Mesendoderm (in vitro differentiated cells): ENCODE data around the gene TAS2R39.

Experiments used
- DNase-seq: peaks from one replicate; pipeline ENCODE4 v3.0.0; 2013
- H2AK5ac ChIP-seq: 2 replicates; pipeline ENCODE4 v1.6.1; 2013; ENCODE audit warnings: low read length, inconsistent platforms
- H2BK120ac ChIP-seq: 2 replicates; pipeline ENCODE4 v1.6.1; 2013; ENCODE audit warnings: low read depth, mild to moderate bottlenecking, low read length, moderate library complexity, mixed read lengths
- H2BK15ac ChIP-seq: replicated peaks from 2 replicates; pipeline ENCODE4 v1.6.1; 2013; ENCODE audit warnings: low read depth, mild to moderate bottlenecking, moderate library complexity
- H2BK5ac ChIP-seq: 2 replicates; pipeline ENCODE4 v1.6.1; 2013; ENCODE audit warnings: low read length, inconsistent platforms
- H3K18ac ChIP-seq: 2 replicates; pipeline ENCODE4 v1.6.1; 2013; ENCODE audit warnings: mild to moderate bottlenecking, low read length, mixed read lengths
- H3K23ac ChIP-seq: one replicate; pipeline ENCODE4 v1.6.1; 2013; ENCODE audit warnings: low read length
- H3K27ac ChIP-seq: 2 replicates; pipeline ENCODE4 v1.5.1; 2013; ENCODE audit warnings: low read depth, mild to moderate bottlenecking, inconsistent platforms, low read length, moderate library complexity
- H3K27me3 ChIP-seq: 2 replicates; pipeline ENCODE4 v1.6.1; 2013; ENCODE audit warnings: low read length, control low read depth, mild to moderate bottlenecking, inconsistent platforms; ENCODE audit not compliant: insufficient read depth, poor library complexity
- H3K36me3 ChIP-seq: 2 replicates; pipeline ENCODE4 v1.6.1; 2013; ENCODE audit warnings: low read length, inconsistent platforms; ENCODE audit not compliant: control insufficient read depth, insufficient read depth
- H3K4ac ChIP-seq: one replicate; pipeline ENCODE4 v1.6.1; 2013; ENCODE audit warnings: low read depth, mild to moderate bottlenecking, low read length, moderate library complexity
- H3K4me1 ChIP-seq: 2 replicates; pipeline ENCODE4 v1.6.1; 2013; ENCODE audit warnings: low read depth, low read length, inconsistent platforms; ENCODE audit not compliant: control insufficient read depth
- H3K4me2 ChIP-seq: 2 replicates; pipeline ENCODE4 v1.6.1; 2013; ENCODE audit warnings: low read length
- H3K4me3 ChIP-seq: 2 replicates; pipeline ENCODE4 v1.5.1; 2013; ENCODE audit warnings: mild to moderate bottlenecking, low read length
- H3K56ac ChIP-seq: one replicate; pipeline ENCODE4 v1.6.1; 2013; ENCODE audit warnings: low read length
- H3K79me1 ChIP-seq: 2 replicates; pipeline ENCODE4 v1.6.1; 2013; ENCODE audit warnings: low read length, inconsistent platforms
- H3K79me2 ChIP-seq: 2 replicates; pipeline ENCODE4 v1.6.1; 2013; ENCODE audit warnings: mild to moderate bottlenecking, low read length; ENCODE audit not compliant: control insufficient read depth, insufficient read depth
- H3K9ac ChIP-seq: 2 replicates; pipeline ENCODE4 v1.6.1; 2013; ENCODE audit warnings: low read length, inconsistent platforms
- H4K5ac ChIP-seq: one replicate; pipeline ENCODE4 v1.6.1; 2013; ENCODE audit warnings: low read length
- H4K8ac ChIP-seq: one replicate; pipeline ENCODE4 v1.6.1; 2013; ENCODE audit warnings: low read depth, mild to moderate bottlenecking, control low read depth, low read length, moderate library complexity
- WGBS: extraction: QIAGEN DNeasy Blood & Tissue Kit; methylation state at CpG from one replicate; pipeline ENCODE4 v1.1.7; 2013; ENCODE audit warnings: low lambda C conversion rate, missing lambda C conversion rate; ENCODE audit not compliant: insufficient coverage; ENCODE audit errors: extremely low coverage; 5-methylcytosine and 5-hydroxymethylcytosine counted together

TAS2R39 gene

GRCh38 chr7:143216686-143217085, 33.5 kb downstream of the TAS2R39 start:
- Histone ChIP-seq H3K4me2 (no peak overlapping the region), H3K36me3 (no peaks in the 10 kb centered on the region), H2BK5ac (no peak overlapping the region), H2AK5ac (no peak overlapping the region), H3K79me2 (no peaks in the 10 kb centered on the region), H2BK15ac (no peak overlapping the region), H2BK120ac (no peak overlapping the region), H3K23ac (no peak overlapping the region), H3K4ac (no peak overlapping the region), H3K4me1 (no peaks in the 10 kb centered on the region), H3K27me3 (no peaks in the 10 kb centered on the region), H3K79me1 (no peaks in the 10 kb centered on the region), H3K27ac (no peak overlapping the region), H3K4me3 (no peak overlapping the region), H3K18ac (no peak overlapping the region), H3K9ac (no peak overlapping the region), H4K5ac (no peak overlapping the region), H3K56ac (no peak overlapping the region), H4K8ac (no peak overlapping the region)
- no peak for DNase-seq
- no CpG with 5 or more reads among the region's 2 CpGs for WGBS

GRCh38 chr7:143217806-143218205, 34.6 kb downstream of the TAS2R39 start:
- Histone ChIP-seq H2AK5ac (no peak overlapping the region), H3K27ac (no peak overlapping the region), H3K56ac (no peak overlapping the region), H4K8ac (no peak overlapping the region), H2BK5ac (no peak overlapping the region), H3K27me3 (no peaks in the 10 kb centered on the region), H3K4ac (no peak overlapping the region), H2BK15ac (no peak overlapping the region), H4K5ac (no peak overlapping the region), H3K36me3 (no peaks in the 10 kb centered on the region), H3K18ac (no peak overlapping the region), H3K79me2 (no peaks in the 10 kb centered on the region), H2BK120ac (no peak overlapping the region), H3K4me1 (no peaks in the 10 kb centered on the region), H3K79me1 (no peaks in the 10 kb centered on the region), H3K23ac (no peak overlapping the region), H3K4me3 (no peak overlapping the region), H3K9ac (no peak overlapping the region), H3K4me2 (no peak overlapping the region)
- no CpG with 5 or more reads among the region's 2 CpGs for WGBS
- DNase-seq: no peak

- H2AK5ac ChIP-seq: no peak overlapping the region
- H4K5ac ChIP-seq: no peak overlapping the region
- H2BK120ac ChIP-seq: no peak overlapping the region
- no peaks in the 10 kb centered on the region for H3K4me1 ChIP-seq
- H3K4me2 ChIP-seq: no peak overlapping the region
- H3K9ac ChIP-seq: no peak overlapping the region
- no CpG with 5 or more reads among the region's 2 CpGs for WGBS
- no peak overlapping the region for H4K8ac ChIP-seq
- H3K4ac ChIP-seq: no peak overlapping the region
- no peak overlapping the region for H3K18ac ChIP-seq
- no peak overlapping the region for H3K23ac ChIP-seq
- no peaks in the 10 kb centered on the region for H3K79me2 ChIP-seq
- no peak overlapping the region for H3K4me3 ChIP-seq
- no peak for DNase-seq
- no peaks in the 10 kb centered on the region for H3K27me3 ChIP-seq
- H3K56ac ChIP-seq: no peak overlapping the region
- H2BK15ac ChIP-seq: no peak overlapping the region
- no peak overlapping the region for H3K27ac ChIP-seq
- no peaks in the 10 kb centered on the region for H3K36me3 ChIP-seq
- no peak overlapping the region for H2BK5ac ChIP-seq
- H3K79me1 ChIP-seq: no peaks in the 10 kb centered on the region
Observed at GRCh38 chr7:143221286-143221685, 38.1 kb downstream of the TAS2R39 start.

GRCh38 chr7:143221737-143222136, 38.5 kb downstream of the TAS2R39 start, which contains the start of gene TAS2R40:
Gene TAS2R40, plus strand, starts transcription at chr7:143222037. Its CDS starts 42 bp downstream, at chr7:143222079.
- no CpG with 5 or more reads among the region's 3 CpGs for WGBS
- no peak within 1 kb of the TSS for H3K23ac ChIP-seq

GRCh38 chr7:143222782-143223181, 39.6 kb downstream of the TAS2R39 start:
- Histone ChIP-seq H3K27ac (no peak overlapping the region), H3K79me1 (no peaks in the 10 kb centered on the region), H4K5ac (no peak overlapping the region), H2BK5ac (no peak overlapping the region), H3K27me3 (no peaks in the 10 kb centered on the region), H3K4me1 (no peaks in the 10 kb centered on the region), H3K4ac (no peak overlapping the region), H3K56ac (no peak overlapping the region), H3K9ac (no peak overlapping the region), H3K36me3 (no peaks in the 10 kb centered on the region), H3K23ac (no peak overlapping the region), H2BK120ac (no peak overlapping the region), H3K4me3 (no peak overlapping the region), H4K8ac (no peak overlapping the region), H2AK5ac (no peak overlapping the region), H3K4me2 (no peak overlapping the region), H3K79me2 (no peaks in the 10 kb centered on the region), H3K18ac (no peak overlapping the region), H2BK15ac (no peak overlapping the region)
- WGBS: no CpG with 5 or more reads among the region's 7 CpGs
- no peak for DNase-seq

More at GRCh38 chr7:143221737-143222136, 38.5 kb downstream of the TAS2R39 start, which contains the start of gene TAS2R40:
- Histone ChIP-seq H3K27ac (no peak within 1 kb of the TSS), H2AK5ac (no peak within 1 kb of the TSS), H3K18ac (no peak within 1 kb of the TSS), H3K27me3 (no peaks in the 10 kb centered on the region), H3K9ac (no peak within 1 kb of the TSS), H2BK120ac (no peak within 1 kb of the TSS), H3K79me2 (no peaks in the 10 kb centered on the region), H3K4me2 (no peak within 1 kb of the TSS), H2BK15ac (no peak within 1 kb of the TSS), H2BK5ac (no peak within 1 kb of the TSS), H3K36me3 (no peaks in the 10 kb centered on the region), H4K5ac (no peak within 1 kb of the TSS), H3K56ac (no peak within 1 kb of the TSS), H4K8ac (no peak within 1 kb of the TSS), H3K4me1 (no peaks in the 10 kb centered on the region), H3K4ac (no peak within 1 kb of the TSS), H3K4me3 (no peak within 1 kb of the TSS), H3K79me1 (no peaks in the 10 kb centered on the region)
- DNase-seq: no peak

- Histone ChIP-seq H3K4me2 (no peak overlapping the region), H3K36me3 (no peaks in the 10 kb centered on the region), H3K4ac (no peak overlapping the region), H2BK120ac (no peak overlapping the region), H3K56ac (no peak overlapping the region), H2BK5ac (no peak overlapping the region), H3K27ac (no peak overlapping the region), H4K5ac (no peak overlapping the region), H3K23ac (no peak overlapping the region), H3K4me3 (no peak overlapping the region), H3K9ac (no peak overlapping the region), H2BK15ac (no peak overlapping the region), H3K79me1 (no peaks in the 10 kb centered on the region), H3K27me3 (no peaks in the 10 kb centered on the region), H3K4me1 (no peaks in the 10 kb centered on the region), H2AK5ac (no peak overlapping the region), H3K79me2 (no peaks in the 10 kb centered on the region), H4K8ac (no peak overlapping the region), H3K18ac (no peak overlapping the region)
- no CpG with 5 or more reads among the region's 4 CpGs for WGBS
- no peak for DNase-seq
Observed at GRCh38 chr7:143223784-143224183, 40.6 kb downstream of the TAS2R39 start.
